ENCODE data around the gene RIMS4. TPM values are rescaled to one million over a fixed set of nuclear protein-coding genes. Genes with fewer than 3 reads are reported as not detected.

Gene RIMS4
- total RNA-seq, 4 donors from 2014 or later: 2.8 to 13.8 (median 7.9) TPM

DNA sequence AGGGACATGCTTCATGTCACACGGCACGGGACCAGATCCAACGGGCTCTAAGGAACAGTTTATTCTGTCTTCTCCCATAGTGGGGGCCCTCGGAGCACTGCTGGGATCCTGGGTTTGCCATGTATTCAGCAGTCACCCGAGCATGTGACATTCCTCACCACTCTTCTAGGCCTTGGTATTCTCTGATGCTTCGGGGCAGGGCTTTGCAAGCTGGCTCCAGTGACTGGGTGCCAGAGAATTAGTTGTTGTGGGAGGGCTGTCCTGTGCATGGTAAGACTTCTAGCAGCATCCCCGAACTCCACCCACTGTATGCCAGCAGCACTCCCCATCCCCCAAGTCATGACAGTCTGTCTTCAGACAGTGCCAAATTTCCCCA lies 89.7 kb downstream of the RIMS4 start:
- DNase-seq: peak; percentile 83 to 92

DNA sequence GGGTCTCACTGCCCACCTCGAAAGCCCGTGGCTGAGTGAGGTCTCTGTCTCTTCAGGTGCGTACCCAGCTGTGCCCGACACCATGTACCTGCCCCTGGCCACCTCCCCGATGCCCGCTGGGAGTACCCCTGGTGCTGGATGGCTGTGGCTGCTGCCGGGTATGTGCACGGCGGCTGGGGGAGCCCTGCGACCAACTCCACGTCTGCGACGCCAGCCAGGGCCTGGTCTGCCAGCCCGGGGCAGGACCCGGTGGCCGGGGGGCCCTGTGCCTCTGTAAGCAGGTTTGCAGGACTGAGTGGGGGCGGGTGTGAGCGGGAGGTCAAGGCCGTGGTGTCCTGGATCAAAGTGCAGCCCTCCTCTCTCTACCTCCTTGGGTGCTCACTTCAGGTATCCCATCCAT lies 90.5 kb downstream of the RIMS4 start:
- intact Hi-C loops (cut with DNase I): no loop called here
- no peaks in the 10 kb centered on the region for H3K9me3 ChIP-seq
- no peaks in the 10 kb centered on the region for H3K27me3 ChIP-seq
- H3K4me3 ChIP-seq (replicated peaks in 1 of 3): no peak overlapping the region
- H3K27ac ChIP-seq: peak overlapping the region in 2 of 3 donors; percentile 39 to 49
- 94 to 95% methylated on average over 8 to 9 of the region's 19 CpGs for WGBS, 2 donors
- H3K36me3 ChIP-seq: no peaks in the 10 kb centered on the region
- DNase-seq: no peak
- peaks cover 5 to 20% of the 10 kb centered on the region in 2 donors for H3K4me1 ChIP-seq
- no peak for TF ChIP-seq POLR2A (IDR thresholded peaks at IDR 0.05)
- TF ChIP-seq, protein P1, sequence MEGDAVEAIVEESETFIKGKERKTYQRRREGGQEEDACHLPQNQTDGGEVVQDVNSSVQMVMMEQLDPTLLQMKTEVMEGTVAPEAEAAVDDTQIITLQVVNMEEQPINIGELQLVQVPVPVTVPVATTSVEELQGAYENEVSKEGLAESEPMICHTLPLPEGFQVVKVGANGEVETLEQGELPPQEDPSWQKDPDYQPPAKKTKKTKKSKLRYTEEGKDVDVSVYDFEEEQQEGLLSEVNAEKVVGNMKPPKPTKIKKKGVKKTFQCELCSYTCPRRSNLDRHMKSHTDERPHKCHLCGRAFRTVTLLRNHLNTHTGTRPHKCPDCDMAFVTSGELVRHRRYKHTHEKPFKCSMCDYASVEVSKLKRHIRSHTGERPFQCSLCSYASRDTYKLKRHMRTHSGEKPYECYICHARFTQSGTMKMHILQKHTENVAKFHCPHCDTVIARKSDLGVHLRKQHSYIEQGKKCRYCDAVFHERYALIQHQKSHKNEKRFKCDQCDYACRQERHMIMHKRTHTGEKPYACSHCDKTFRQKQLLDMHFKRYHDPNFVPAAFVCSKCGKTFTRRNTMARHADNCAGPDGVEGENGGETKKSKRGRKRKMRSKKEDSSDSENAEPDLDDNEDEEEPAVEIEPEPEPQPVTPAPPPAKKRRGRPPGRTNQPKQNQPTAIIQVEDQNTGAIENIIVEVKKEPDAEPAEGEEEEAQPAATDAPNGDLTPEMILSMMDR (IDR thresholded peaks at IDR 0.05): no peak

More for the DNA sequence above, 89.7 kb downstream of the RIMS4 start:
- no peaks in the 10 kb centered on the region for H3K36me3 ChIP-seq
- no peaks in the 10 kb centered on the region for H3K27me3 ChIP-seq
- H3K4me1 ChIP-seq: peaks cover 4 to 18% of the 10 kb centered on the region in 2 donors
- H3K9me3 ChIP-seq: no peaks in the 10 kb centered on the region
- WGBS, 2 donors: 14 to 33% methylated on average over 6 to 7 of the region's 7 CpGs
- TF ChIP-seq, protein P1 (IDR thresholded peaks at IDR 0.05): no peak
- TF ChIP-seq POLR2A (IDR thresholded peaks at IDR 0.05): no peak
- H3K4me3 ChIP-seq (replicated peaks in 1 of 3): no peak overlapping the region
- peak overlapping the region; percentile 4 to 71 (median 49) for H3K27ac ChIP-seq
- intact Hi-C loops (cut with DNase I): no loop called here

DNA sequence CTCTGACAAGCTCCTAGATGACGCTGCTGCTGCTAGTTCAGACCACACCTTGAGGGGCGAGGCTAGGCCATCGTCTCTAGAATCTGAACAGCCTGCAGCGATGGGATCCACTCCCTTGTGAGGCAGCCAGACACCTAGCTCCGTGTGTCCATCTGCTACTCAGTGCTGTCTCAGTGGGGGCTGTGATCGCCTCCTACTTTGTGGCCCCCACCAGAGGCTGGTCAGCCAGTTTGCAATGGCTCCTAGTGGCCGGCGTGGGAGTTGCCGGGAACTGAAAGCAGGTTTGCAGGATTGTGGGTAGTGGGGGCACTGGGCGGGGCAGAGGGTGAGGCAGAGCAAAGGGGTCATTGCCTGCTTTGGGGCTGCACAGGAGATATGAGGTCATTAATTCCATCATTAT lies 92.4 kb downstream of the RIMS4 start:
- no peak overlapping the region for H3K27ac ChIP-seq

DNA sequence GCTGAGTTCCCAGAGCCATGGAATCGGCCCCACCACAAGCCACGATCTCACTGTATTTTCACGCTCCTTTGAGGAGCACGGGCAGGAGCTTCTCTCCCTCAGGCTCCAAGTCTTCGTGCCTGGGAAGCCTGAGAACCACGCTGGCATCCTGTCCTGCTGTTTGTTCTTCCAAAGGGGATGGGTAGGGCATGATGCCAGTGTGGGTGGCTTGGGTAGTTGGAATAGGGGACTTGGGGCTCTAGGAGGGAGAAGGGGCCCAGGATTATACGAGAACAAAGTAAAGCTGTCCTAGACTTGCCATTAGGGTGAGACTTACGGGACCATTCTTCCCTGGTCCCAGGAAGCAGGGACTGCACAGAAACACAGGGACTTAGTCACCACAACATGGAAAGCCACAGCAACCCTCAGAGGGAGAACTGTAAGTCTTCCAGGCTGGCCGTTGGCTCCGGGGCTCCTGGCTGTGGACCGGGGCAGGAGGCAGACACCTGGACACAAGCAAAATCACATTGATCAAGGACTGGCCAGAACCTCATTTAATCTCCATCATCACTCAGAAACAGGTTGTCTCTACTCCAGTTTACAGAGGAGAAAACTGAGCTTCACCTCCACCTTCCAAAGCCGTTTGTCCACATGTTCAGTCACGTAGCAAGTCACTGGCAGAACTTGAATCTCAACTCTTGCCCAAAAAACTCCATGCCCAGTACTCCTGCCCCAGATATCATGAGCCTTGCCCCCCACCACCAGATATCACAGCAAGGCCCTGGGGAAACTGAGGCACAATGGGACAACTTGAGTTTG lies 93.8 kb downstream of the RIMS4 start:
- H3K27me3 ChIP-seq: no peaks in the 10 kb centered on the region
- H3K9me3 ChIP-seq: no peaks in the 10 kb centered on the region
- peaks cover 12 to 25% of the 10 kb centered on the region in 2 donors for H3K4me1 ChIP-seq
- intact Hi-C loops (cut with DNase I): no loop called here
- WGBS, 2 donors: 82 to 91% methylated on average over 12 to 13 of the region's 13 CpGs
- TF ChIP-seq POLR2A (IDR thresholded peaks at IDR 0.05): no peak
- TF ChIP-seq, protein P1 (IDR thresholded peaks at IDR 0.05): no peak
- H3K36me3 ChIP-seq: no peaks in the 10 kb centered on the region
- no peak for DNase-seq
- peak overlapping the region in 2 of 3 donors; percentile 8 to 10 for H3K27ac ChIP-seq
- no peak overlapping the region for H3K4me3 ChIP-seq (replicated peaks in 1 of 3)

More for the DNA sequence above, 92.4 kb downstream of the RIMS4 start:
- TF ChIP-seq, protein P1 (IDR thresholded peaks at IDR 0.05): no peak
- TF ChIP-seq POLR2A (IDR thresholded peaks at IDR 0.05): no peak
- intact Hi-C loops (cut with DNase I): no loop called here
- Histone ChIP-seq H3K4me1 (peaks cover 12 to 28% of the 10 kb centered on the region in 2 donors), H3K27me3 (no peaks in the 10 kb centered on the region), H3K36me3 (no peaks in the 10 kb centered on the region), H3K9me3 (no peaks in the 10 kb centered on the region), H3K4me3 (replicated peaks in 1 of 3) (no peak overlapping the region)
- WGBS, 2 donors: 77 to 88% methylated on average over 6 to 10 of the region's 10 CpGs
- no peak for DNase-seq

All from thyroid gland (tissue), 4 donors.